Measurements from ENCODE around the gene PCLO.

GRCh38 chr7:82841828-82842227 is 320.9 kb downstream of the PCLO start:
- TF ChIP-seq POLR2A (IDR thresholded peaks at IDR 0.05) (no peak), CTCF (IDR thresholded peaks at IDR 0.05) (no peak)
